ENCODE measurements around the gene MAGEA11. TPM values are rescaled to one million over a fixed set of nuclear protein-coding genes. Genes with fewer than 3 reads are reported as not detected.
"Not testable (repeated sequence)": the region's sequence is repeated elsewhere in the genome, so short reads cannot be mapped to it uniquely, and the experiment has no call there.

The MAGEA11 gene
- total RNA-seq, 1 experiment from 2014 or later: not detected

DNA sequence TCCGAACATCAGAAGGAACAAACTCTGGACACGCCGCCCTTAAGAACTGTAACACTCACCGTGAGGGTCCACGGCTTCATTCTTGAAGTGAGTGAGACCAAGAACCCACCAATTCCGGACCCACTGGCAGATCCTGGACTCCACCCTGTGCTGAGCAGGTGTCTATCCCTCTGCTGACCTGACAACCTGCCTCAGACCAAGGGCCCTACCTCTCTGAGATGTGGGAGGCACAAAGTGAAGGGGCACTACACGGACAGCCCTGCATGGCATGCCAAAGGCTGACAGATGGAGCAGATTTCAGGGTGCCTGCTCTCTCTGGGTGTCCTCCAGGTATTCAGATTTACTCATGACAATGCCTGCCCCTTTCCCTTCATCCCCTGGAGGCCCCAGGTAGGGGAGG is 48.0 kb downstream of the MAGEA11 start:
- no peaks in the 10 kb centered on the region for H3K36me3 ChIP-seq
- H3K27me3 ChIP-seq: no peaks in the 10 kb centered on the region
- H3K4me3 ChIP-seq: no peak overlapping the region
- DNase-seq: no peak
- no peaks in the 10 kb centered on the region for H3K9me3 ChIP-seq

DNA sequence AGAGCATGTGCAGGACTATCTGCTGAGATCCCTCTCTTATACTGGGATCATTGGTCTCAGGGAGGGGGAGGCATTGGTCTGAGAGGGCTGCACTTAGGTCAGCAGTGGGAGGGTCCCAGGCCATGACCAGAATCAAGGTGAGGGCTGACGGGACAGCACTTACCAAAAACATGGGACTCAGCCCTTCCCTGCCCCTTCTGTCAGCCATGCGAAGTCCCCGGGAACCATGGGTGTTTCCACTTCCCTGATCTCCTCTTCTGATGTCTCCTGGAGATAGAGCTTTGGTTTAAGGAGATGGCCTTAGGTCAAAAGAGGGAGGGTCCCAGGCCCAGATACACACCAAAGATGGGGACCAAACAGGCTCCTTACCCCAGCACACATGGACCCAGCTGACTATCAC is 49.1 kb downstream of the MAGEA11 start:
- DNase-seq: no peak
- H3K36me3 ChIP-seq: no peaks in the 10 kb centered on the region
- no peaks in the 10 kb centered on the region for H3K27me3 ChIP-seq

DNA sequence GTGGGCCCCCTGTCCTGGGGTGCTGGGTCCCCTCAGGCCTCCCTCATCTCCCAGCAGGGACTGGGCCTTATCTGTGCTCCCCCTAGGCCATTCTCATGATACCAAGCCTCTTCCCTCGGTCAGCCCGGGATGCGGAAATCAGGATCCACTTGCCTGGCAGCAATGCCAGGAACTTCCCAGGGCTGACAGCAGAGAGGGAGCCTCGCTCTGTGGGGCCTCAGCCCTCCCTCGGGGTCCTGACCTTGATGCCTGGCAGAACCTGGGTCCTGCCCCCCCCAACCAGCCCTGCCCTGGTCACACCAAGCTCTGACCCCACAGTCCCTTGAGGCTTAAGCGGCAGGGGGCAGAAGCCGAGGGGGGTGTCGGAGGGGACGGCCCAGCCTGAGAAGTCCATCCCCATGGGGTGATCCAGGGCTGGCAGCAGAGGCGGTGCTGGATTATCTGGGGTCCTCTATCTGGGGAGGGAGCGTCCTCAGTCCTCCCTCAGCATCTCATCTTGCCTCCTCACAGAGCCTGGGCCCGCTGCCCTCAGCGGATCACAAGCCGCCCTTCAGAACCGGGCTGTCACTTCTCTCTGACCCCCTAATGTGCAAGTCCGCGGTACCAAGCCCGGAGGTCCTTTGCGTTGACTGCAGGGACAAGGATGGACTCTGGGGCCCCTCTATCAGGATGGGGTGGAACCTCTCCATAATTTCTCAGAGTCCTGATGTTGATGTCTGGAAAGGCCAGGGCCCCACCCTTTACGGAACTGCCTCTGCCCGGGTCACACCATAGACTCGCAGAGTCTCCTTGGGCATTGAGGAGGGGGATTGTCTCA is 50.2 kb downstream of the MAGEA11 start:
- not testable (repeated sequence) for H3K9me3 ChIP-seq, DNase-seq, H3K36me3 ChIP-seq, H3K4me3 ChIP-seq, H3K27me3 ChIP-seq

More for the DNA sequence above, 49.1 kb downstream of the MAGEA11 start:
- no peaks in the 10 kb centered on the region for H3K9me3 ChIP-seq
- no peak overlapping the region for H3K4me3 ChIP-seq

DNA sequence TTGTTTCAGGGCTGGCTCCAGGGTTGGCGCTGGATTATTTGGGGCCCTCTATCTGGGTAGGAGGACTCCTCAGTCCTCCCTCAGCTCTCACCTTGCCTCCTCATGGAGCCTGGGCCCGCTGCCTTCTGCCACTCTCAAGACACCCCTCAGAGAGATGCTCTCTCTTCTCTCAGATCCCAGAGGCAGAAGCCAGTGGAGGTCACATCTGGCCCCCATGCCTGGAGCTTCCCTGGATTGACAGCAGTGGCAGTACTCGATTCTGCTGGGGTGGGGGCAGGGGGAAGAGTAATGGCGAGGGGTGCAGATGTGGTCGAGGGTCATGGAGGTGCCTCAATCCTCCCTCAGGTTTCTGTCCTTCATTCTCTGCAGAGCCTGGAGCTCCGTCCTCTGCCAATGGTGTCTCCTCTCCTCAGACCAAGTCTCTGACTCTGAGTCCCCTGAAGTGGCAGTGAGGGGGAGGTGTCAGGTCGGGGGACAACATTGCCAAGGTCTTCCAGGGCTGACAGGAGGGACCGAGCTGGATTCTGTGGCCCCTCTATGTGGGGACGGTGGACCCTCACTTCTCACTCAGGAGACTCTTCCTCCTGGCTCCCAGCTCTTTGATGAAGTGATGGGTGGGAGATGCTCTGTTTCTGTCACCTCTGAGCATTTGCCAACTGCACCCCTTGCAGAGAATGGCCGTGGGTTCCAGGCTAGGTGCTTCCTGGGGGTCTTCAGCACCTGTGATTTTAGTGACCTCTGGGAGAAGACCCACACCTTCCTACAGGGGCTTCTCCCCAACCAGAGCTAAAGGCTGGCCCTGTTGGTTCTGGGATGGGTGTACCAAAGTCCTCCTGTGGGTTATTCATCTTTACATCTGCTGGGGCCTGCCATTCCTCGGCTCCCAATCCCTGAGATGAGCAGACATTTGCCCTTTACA is 51.1 kb downstream of the MAGEA11 start:
- Histone ChIP-seq H3K9me3 (no peaks in the 10 kb centered on the region), H3K27me3 (no peaks in the 10 kb centered on the region), H3K36me3 (no peaks in the 10 kb centered on the region), H3K4me3 (no peak overlapping the region)
- DNase-seq: no peak

Other genes starting within 250 kb of the MAGEA11 start
- gene IDS, start 206.8 kb upstream of the MAGEA11 start, total RNA-seq (2014; rRNA removed; shearing (Covaris generic); ENCODE audit: low replicate concordance): 3.6 and 11.6 TPM in 2 replicates
- 33.5 and 41.1 TPM in 2 replicates for gene EOLA1, start 171.0 kb upstream of the MAGEA11 start, total RNA-seq (2014; rRNA removed; shearing (Covaris generic); ENCODE audit: low replicate concordance)
- gene HSFX3, start 162.1 kb upstream of the MAGEA11 start, total RNA-seq (2014; rRNA removed; shearing (Covaris generic); ENCODE audit: low replicate concordance): not detected in 2 replicates
- gene MAGEA9B, start 124.6 kb upstream of the MAGEA11 start, total RNA-seq (2014; rRNA removed; shearing (Covaris generic); ENCODE audit: low replicate concordance): not detected in 2 replicates
- not detected in 2 replicates for gene HSFX2, start 116.7 kb upstream of the MAGEA11 start, total RNA-seq (2014; rRNA removed; shearing (Covaris generic); ENCODE audit: low replicate concordance)
- 11.0 and 18.8 TPM in 2 replicates for gene TMEM185A, start 80.3 kb upstream of the MAGEA11 start, total RNA-seq (2014; rRNA removed; shearing (Covaris generic); ENCODE audit: low replicate concordance)
- gene HSFX1, start 62.0 kb downstream of the MAGEA11 start, total RNA-seq (2014; rRNA removed; shearing (Covaris generic); ENCODE audit: low replicate concordance): not detected in 2 replicates
- gene MAGEA9, start 69.9 kb downstream of the MAGEA11 start, total RNA-seq (2014; rRNA removed; shearing (Covaris generic); ENCODE audit: low replicate concordance): not detected in 2 replicates
- not detected in 2 replicates for gene MAGEA8, start 169.1 kb downstream of the MAGEA11 start, total RNA-seq (2014; rRNA removed; shearing (Covaris generic); ENCODE audit: low replicate concordance)
- not detected in 2 replicates for gene HSFX4, start 217.5 kb downstream of the MAGEA11 start, total RNA-seq (2014; rRNA removed; shearing (Covaris generic); ENCODE audit: low replicate concordance)
- gene EOLA2, start 226.4 kb downstream of the MAGEA11 start, total RNA-seq (2014; rRNA removed; shearing (Covaris generic); ENCODE audit: low replicate concordance): 50.6 and 51.1 TPM in 2 replicates